Epithelial cell of proximal tubule (primary cell): Measurements from ENCODE around the gene NME7. TPM values are rescaled to one million over a fixed set of nuclear protein-coding genes. Genes with fewer than 3 reads are reported as not detected.

Experiments used
- DNase-seq: peaks from one replicate; pipeline ENCODE4 v3.0.0-alpha.2; 2011; ENCODE audit warnings: low read depth
- H3K4me3 ChIP-seq: 2 replicates; pipeline ENCODE4 v1.5.1; 2011; ENCODE audit warnings: low read depth, mild to moderate bottlenecking, low read length
- CTCF ChIP-seq: conservative IDR thresholded peaks from 2 replicates; pipeline ENCODE4 v1.5.1; 2012; ENCODE audit warnings: low read depth, mild to moderate bottlenecking, low read length
- total RNA-seq: library from RNA; depleted of rRNA; stranded (reverse); fragments of >200 nt; gene quantifications from 2 replicates; pipeline ENCODE4 v1.2.3, GENCODE V29; 2015

NME7 gene
- total RNA-seq, 1 donor from 2014 or later: 50.9 TPM

GRCh38 chr1:169234780-169235179 lies 132.8 kb downstream of the NME7 start:
- TF ChIP-seq CTCF: no peak
- H3K4me3 ChIP-seq: no peak overlapping the region
- no peak for DNase-seq

GRCh38 chr1:169217636-169218035 lies 150.0 kb downstream of the NME7 start:
- DNase-seq: no peak
- no peak for TF ChIP-seq CTCF
- no peak overlapping the region for H3K4me3 ChIP-seq

- no peak for DNase-seq
- TF ChIP-seq CTCF: no peak
- H3K4me3 ChIP-seq: no peak overlapping the region
These were observed 153.0 kb downstream of the NME7 start for GRCh38 chr1:169214598-169214997.

- TF ChIP-seq CTCF: no peak
- DNase-seq: no peak
- H3K4me3 ChIP-seq: no peak overlapping the region
These were observed 155.5 kb downstream of the NME7 start for GRCh38 chr1:169212088-169212487.

GRCh38 chr1:169207797-169208520 lies 159.6 kb downstream of the NME7 start:
- no peak for TF ChIP-seq CTCF
- H3K4me3 ChIP-seq: no peak overlapping the region
- DNase-seq: no peak

- H3K4me3 ChIP-seq: no peak overlapping the region
- no peak for DNase-seq
- TF ChIP-seq CTCF: no peak
These were observed 163.4 kb downstream of the NME7 start for GRCh38 chr1:169204157-169204556.
